GM12878 (cell line): ENCODE results near the gene ZNF462.

ENCODE experiments used
- CEBPB ChIP-seq, 2 experiments: fragments of 150-350 bp in 1 of 2; IDR thresholded peaks; 2 replicates each; pipeline ENCODE4 v1.6.1; 2012 to 2014; ENCODE audit warnings: low read depth in 2 of 2, low read length in 2 of 2, borderline replicate concordance in 1 of 2, inconsistent platforms in 1 of 2
- ETV6 ChIP-seq, 2 experiments: fragments of 450-650 bp in 1 of 2; IDR thresholded peaks in 1 of 2; conservative IDR thresholded peaks in 1 of 2; 2 replicates each; pipeline ENCODE4 v1.6.1; 2014; ENCODE audit warnings: antibody characterized with exemption in 1 of 2, borderline replicate concordance in 1 of 2, low read depth in 1 of 2, mild to moderate bottlenecking in 1 of 2, moderate library complexity in 1 of 2
- EZH2 ChIP-seq: IDR thresholded peaks from 2 replicates; pipeline ENCODE4 v1.6.1; 2012; ENCODE audit warnings: low read depth, mild to moderate bottlenecking, control low read depth, inconsistent platforms, low read length, borderline replicate concordance; ENCODE audit not compliant: control insufficient read depth
- FOXM1 ChIP-seq: IDR thresholded peaks from 2 replicates; pipeline ENCODE4 v1.6.1; 2012; ENCODE audit warnings: low read depth, mild to moderate bottlenecking, inconsistent platforms, low read length, moderate library complexity
- JUND ChIP-seq: IDR thresholded peaks from 2 replicates; pipeline ENCODE4 v1.6.1; 2012; ENCODE audit warnings: low read depth, mild to moderate bottlenecking, low read length, improper control_type of control experiment, moderate library complexity
- MAX ChIP-seq: IDR thresholded peaks from 2 replicates; pipeline ENCODE4 v1.6.1; 2012; ENCODE audit warnings: low read depth, low read length, improper control_type of control experiment
- NFYA ChIP-seq: IDR thresholded peaks from 2 replicates; pipeline ENCODE4 v1.6.1; 2011; ENCODE audit warnings: low read depth, mild to moderate bottlenecking, low read length, improper control_type of control experiment, borderline replicate concordance
- POLR2A ChIP-seq: IDR thresholded peaks from 2 replicates; pipeline ENCODE4 v1.6.1; 2011; ENCODE audit warnings: low read depth, mild to moderate bottlenecking, low read length
- YY1 ChIP-seq: IDR thresholded peaks from 2 replicates; pipeline ENCODE4 v1.6.1; 2011; ENCODE audit warnings: low read depth, mild to moderate bottlenecking, low read length
- TF ChIP-seq, protein P1 (sequence below), 3 experiments: IDR thresholded peaks in 2 of 3; conservative IDR thresholded peaks in 1 of 3; 2 replicates each; pipeline ENCODE4 v1.5.1; 2011; ENCODE audit warnings: low read depth in 3 of 3, low read length in 3 of 3, mild to moderate bottlenecking in 3 of 3, control low read depth in 2 of 3, moderate library complexity in 2 of 3, inconsistent platforms in 1 of 3, mixed read lengths in 1 of 3; ENCODE audit not compliant: control insufficient read depth in 2 of 3, insufficient read depth in 1 of 3; ENCODE audit errors: extremely low read depth in 1 of 3

- TF ChIP-seq NFYA (no peak), JUND (no peak), MAX (no peak), CEBPB (IDR thresholded peaks at IDR 0.05; ENCODE audit: borderline replicate concordance in 1 of 2, low read depth in 2 of 2, low read length in 2 of 2) (no peak), ETV6 (conservative IDR thresholded peaks at IDR 0.05 in 1 of 2, IDR thresholded peaks at IDR 0.05 in 1 of 2; ENCODE audit: borderline replicate concordance in 1 of 2, low read depth in 1 of 2) (no peak), POLR2A (no peak), FOXM1 (no peak), EZH2 (no peak), YY1 (no peak)
- TF ChIP-seq, protein P1, sequence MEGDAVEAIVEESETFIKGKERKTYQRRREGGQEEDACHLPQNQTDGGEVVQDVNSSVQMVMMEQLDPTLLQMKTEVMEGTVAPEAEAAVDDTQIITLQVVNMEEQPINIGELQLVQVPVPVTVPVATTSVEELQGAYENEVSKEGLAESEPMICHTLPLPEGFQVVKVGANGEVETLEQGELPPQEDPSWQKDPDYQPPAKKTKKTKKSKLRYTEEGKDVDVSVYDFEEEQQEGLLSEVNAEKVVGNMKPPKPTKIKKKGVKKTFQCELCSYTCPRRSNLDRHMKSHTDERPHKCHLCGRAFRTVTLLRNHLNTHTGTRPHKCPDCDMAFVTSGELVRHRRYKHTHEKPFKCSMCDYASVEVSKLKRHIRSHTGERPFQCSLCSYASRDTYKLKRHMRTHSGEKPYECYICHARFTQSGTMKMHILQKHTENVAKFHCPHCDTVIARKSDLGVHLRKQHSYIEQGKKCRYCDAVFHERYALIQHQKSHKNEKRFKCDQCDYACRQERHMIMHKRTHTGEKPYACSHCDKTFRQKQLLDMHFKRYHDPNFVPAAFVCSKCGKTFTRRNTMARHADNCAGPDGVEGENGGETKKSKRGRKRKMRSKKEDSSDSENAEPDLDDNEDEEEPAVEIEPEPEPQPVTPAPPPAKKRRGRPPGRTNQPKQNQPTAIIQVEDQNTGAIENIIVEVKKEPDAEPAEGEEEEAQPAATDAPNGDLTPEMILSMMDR (IDR thresholded peaks at IDR 0.05 in 2 of 3, conservative IDR thresholded peaks at IDR 0.05 in 1 of 3; ENCODE audit: control insufficient read depth in 2 of 3, extremely low read depth in 1 of 3, insufficient read depth in 1 of 3, low read depth in 3 of 3, low read length in 3 of 3): no peak
Measured at GRCh38 chr9:106835840-106836239, 27.1 kb upstream of the ZNF462 start.
